ENCODE data around the gene SGPL1. TPM values are rescaled to one million over a fixed set of nuclear protein-coding genes. Genes with fewer than 3 reads are reported as not detected.

SGPL1 gene
- total and polyA plus RNA-seq, 8 donors, result 47.5 to 60.6 (median 53.7) TPM

DNA sequence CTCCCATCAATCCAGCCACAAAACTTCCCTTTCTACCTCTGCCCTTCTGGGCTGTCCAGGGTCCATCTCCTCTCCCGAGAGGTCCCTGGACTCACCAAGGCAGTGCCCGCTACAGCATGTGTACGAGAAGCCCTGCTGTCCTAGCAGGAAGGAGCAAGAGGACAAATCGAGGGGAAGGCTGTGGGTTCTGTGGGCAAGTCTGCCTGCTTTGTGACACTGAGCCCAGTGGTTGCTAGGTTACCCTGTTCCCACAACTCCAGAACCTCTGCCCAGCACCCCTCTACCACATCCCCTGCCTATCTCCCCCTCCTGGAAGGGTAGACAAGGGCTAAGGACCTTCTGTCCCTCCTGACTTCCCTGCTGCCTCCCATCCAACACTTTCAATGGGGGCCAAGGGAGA lies 30.6 kb upstream of the SGPL1 start, which contains the start of gene TBATA:
TBATA (minus strand) TSS at position 188 of the 400 bp plus-strand sequence. CDS start 1,998 bp downstream, outside the sequence.
- ATAC-seq, result peak; percentile 22

DNA sequence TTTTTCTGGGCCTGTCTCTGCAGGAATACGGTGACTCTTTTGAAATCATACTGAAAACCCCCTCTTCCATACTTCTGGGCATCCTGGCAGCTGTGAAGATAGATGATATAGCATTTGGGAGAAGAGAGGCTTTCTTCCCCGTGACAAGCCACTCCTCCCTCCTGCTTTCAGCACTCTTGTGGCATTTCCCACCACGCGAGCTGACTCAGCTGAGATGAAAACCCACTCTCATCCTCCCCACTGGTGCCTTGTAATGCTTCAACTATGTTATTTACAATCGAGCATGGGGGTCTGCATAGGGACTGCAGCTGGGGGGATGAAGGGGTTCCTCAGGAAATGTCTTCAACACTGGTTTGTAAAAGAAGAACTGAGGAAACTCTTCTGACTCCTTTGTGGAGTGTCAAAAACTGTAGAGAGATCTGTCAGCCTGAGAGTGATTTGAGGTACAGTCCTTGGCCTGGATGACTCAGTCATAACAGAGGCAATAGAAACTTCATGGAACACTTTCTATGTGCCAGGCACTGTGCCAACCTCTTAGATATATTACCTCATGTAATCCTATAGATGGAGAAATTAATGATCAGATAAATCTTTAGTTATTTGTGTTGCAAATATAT lies 28.8 kb upstream of the SGPL1 start:
- H3K9me3 ChIP-seq, result no peaks in the 10 kb centered on the region
- intact Hi-C loops (cut with DNase I), result no loop called here
- no peak overlapping the region for H3K4me3 ChIP-seq
- H3K4me1 ChIP-seq, result no peaks in the 10 kb centered on the region
- no peaks in the 10 kb centered on the region for H3K36me3 ChIP-seq
- no peak for ATAC-seq
- no peak overlapping the region for H3K27ac ChIP-seq
- no peak for DNase-seq
- TF ChIP-seq, protein P1, sequence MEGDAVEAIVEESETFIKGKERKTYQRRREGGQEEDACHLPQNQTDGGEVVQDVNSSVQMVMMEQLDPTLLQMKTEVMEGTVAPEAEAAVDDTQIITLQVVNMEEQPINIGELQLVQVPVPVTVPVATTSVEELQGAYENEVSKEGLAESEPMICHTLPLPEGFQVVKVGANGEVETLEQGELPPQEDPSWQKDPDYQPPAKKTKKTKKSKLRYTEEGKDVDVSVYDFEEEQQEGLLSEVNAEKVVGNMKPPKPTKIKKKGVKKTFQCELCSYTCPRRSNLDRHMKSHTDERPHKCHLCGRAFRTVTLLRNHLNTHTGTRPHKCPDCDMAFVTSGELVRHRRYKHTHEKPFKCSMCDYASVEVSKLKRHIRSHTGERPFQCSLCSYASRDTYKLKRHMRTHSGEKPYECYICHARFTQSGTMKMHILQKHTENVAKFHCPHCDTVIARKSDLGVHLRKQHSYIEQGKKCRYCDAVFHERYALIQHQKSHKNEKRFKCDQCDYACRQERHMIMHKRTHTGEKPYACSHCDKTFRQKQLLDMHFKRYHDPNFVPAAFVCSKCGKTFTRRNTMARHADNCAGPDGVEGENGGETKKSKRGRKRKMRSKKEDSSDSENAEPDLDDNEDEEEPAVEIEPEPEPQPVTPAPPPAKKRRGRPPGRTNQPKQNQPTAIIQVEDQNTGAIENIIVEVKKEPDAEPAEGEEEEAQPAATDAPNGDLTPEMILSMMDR (IDR thresholded peaks at IDR 0.05), result no peak
- H3K27me3 ChIP-seq, result no peaks in the 10 kb centered on the region

More for the DNA sequence above, 30.6 kb upstream of the SGPL1 start, which contains the start of gene TBATA:
- no peak for DNase-seq
- H3K27me3 ChIP-seq, result no peaks in the 10 kb centered on the region
- H3K36me3 ChIP-seq, result no peaks in the 10 kb centered on the region
- no peaks in the 10 kb centered on the region for H3K4me1 ChIP-seq
- intact Hi-C loops (cut with DNase I), result no loop called here
- no peaks in the 10 kb centered on the region for H3K9me3 ChIP-seq
- no peak within 1 kb of the TSS for H3K4me3 ChIP-seq
- no peak within 1 kb of the TSS for H3K27ac ChIP-seq
- TF ChIP-seq, protein P1 (IDR thresholded peaks at IDR 0.05), result no peak

DNA sequence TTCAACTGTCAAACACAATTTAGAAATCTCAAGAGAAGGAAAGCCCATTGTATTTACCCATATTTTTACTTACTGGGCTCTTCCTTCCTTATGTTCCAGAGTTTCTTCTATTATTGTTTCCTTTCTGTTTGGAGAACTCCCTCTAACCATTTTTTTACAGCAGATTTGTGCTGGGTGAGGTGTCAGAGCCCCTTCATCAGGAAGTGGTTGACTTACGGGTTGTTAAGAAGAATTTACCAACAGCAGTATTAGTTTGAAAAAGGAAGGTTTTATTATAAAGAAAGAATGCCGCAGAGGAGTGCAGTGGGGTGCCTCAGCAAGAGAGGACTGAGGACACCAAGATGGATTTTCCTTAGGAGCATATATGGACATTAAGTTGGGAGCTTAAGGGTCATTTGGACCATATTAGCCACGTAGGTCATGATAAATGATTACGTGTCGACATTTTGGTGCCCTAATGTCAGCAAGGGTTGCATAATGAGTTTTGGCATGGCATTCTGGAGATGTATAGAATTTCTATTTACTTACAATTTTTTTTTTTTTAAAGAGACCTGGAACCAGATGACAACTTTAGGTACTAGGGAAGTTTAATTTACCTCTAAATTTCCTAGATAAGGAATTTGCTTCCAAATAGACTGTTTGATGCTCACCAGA lies 24.2 kb upstream of the SGPL1 start:
- no peak for DNase-seq
- no peaks in the 10 kb centered on the region for H3K36me3 ChIP-seq
- TF ChIP-seq, protein P1 (IDR thresholded peaks at IDR 0.05), result no peak
- no peak overlapping the region for H3K4me3 ChIP-seq
- no peak for ATAC-seq
- intact Hi-C loops (cut with DNase I), result no loop called here
- H3K27me3 ChIP-seq, result no peaks in the 10 kb centered on the region
- H3K27ac ChIP-seq, result no peak overlapping the region
- no peaks in the 10 kb centered on the region for H3K9me3 ChIP-seq
- no peaks in the 10 kb centered on the region for H3K4me1 ChIP-seq

DNA sequence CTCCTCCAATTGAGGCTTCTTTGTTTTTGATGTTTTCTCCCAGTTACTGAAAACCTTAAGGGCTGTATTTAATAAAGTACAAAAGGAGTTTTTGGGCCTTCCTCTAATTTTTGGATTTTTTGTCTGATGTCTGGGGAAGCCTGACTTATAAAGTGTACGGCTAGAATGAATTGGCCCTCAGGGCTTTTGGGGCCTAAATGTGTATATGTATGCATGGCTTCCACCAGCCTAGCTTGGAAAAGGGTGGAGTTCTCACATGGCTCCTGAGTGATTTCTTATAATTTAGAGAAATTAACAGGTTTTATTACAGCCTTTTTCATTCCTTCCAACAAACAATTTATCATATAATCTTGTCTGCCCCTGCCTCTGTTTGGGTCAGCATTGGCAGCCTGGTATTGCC lies 20.1 kb upstream of the SGPL1 start:
- H3K4me3 ChIP-seq, result no peak overlapping the region
- no peak overlapping the region for H3K27ac ChIP-seq
- no peaks in the 10 kb centered on the region for H3K36me3 ChIP-seq
- TF ChIP-seq, protein P1 (IDR thresholded peaks at IDR 0.05), result no peak
- H3K9me3 ChIP-seq, result no peaks in the 10 kb centered on the region
- H3K4me1 ChIP-seq, result no peaks in the 10 kb centered on the region
- DNase-seq (no peak), ATAC-seq (no peak)
- H3K27me3 ChIP-seq, result no peaks in the 10 kb centered on the region
- intact Hi-C loops (cut with DNase I), result no loop called here

DNA sequence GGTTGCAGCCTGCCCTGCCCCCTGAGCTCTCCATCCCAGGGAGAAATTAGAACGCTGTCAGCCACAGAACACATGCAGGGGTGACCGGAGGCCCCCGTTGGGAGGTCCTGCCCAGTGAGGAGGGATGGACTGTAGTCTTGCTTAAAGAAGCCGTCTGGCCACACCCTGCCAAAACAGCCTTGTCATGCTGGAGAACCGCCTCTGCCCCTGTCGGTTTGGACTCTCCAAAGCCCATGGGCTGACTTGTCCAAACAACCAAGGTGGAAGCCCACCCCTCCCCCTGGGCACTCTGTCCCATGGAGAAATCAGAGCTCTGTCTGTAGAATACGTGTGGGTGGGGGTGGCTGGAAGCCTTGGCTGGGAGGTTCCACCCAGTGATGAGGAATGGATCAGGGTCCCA lies 17.9 kb upstream of the SGPL1 start:
- H3K4me3 ChIP-seq, result no peak overlapping the region
- H3K4me1 ChIP-seq, result no peaks in the 10 kb centered on the region
- H3K9me3 ChIP-seq, result no peaks in the 10 kb centered on the region
- no peak overlapping the region for H3K27ac ChIP-seq
- H3K27me3 ChIP-seq, result no peaks in the 10 kb centered on the region
- DNase-seq, result no peak
- H3K36me3 ChIP-seq, result no peaks in the 10 kb centered on the region
- intact Hi-C loops (cut with DNase I), result no loop called here
- TF ChIP-seq, protein P1 (IDR thresholded peaks at IDR 0.05), result no peak
- no peak for ATAC-seq
